GM10266 (cell line): ENCODE measurements around the gene KIF19.

Experiments used
- DNase-seq: peaks from one replicate; pipeline ENCODE4 v3.0.0; 2012; ENCODE audit errors: extremely low spot score
- CTCF ChIP-seq: IDR thresholded peaks from 2 replicates; pipeline ENCODE4 v1.5.1; 2012; ENCODE audit warnings: mild to moderate bottlenecking, low read depth; ENCODE audit not compliant: control insufficient read depth, insufficient read depth; ENCODE audit errors: missing control alignments

KIF19 gene

GRCh38 chr17:74334393-74335039, 8.5 kb downstream of the KIF19 start:
- no peak for TF ChIP-seq CTCF
- DNase-seq, result no peak

GRCh38 chr17:74335529-74336062, 9.6 kb downstream of the KIF19 start:
- TF ChIP-seq CTCF, result no peak
- DNase-seq, result no peak

- no peak for TF ChIP-seq CTCF
- DNase-seq, result no peak
Measured at GRCh38 chr17:74336307-74336706, 10.3 kb downstream of the KIF19 start.

- DNase-seq, result no peak
- no peak for TF ChIP-seq CTCF
Measured at GRCh38 chr17:74337834-74338500, 11.9 kb downstream of the KIF19 start.

- no peak for TF ChIP-seq CTCF
- DNase-seq, result no peak
Measured at GRCh38 chr17:74339537-74340195, 13.6 kb downstream of the KIF19 start.

GRCh38 chr17:74340470-74341023, 14.5 kb downstream of the KIF19 start:
- TF ChIP-seq CTCF, result no peak

More at GRCh38 chr17:74340470-74341023, 14.5 kb downstream of the KIF19 start:
- no peak for DNase-seq
